ENCODE results near the gene NFIA.

Gene NFIA

GRCh38 chr1:61280452-61280851 is 198.1 kb downstream of the NFIA start:
- no peak for DNase-seq

- no peak for DNase-seq
These were observed 200.0 kb downstream of the NFIA start for GRCh38 chr1:61282387-61282786.

GRCh38 chr1:61284248-61284854 is 202.0 kb downstream of the NFIA start:
- DNase-seq = no peak

- no peak for DNase-seq
These were observed 202.6 kb downstream of the NFIA start for GRCh38 chr1:61284936-61285335.

GRCh38 chr1:61285371-61285885 is 203.1 kb downstream of the NFIA start:
- DNase-seq = no peak

GRCh38 chr1:61287014-61287413 is 204.7 kb downstream of the NFIA start:
- DNase-seq = no peak

GRCh38 chr1:61287734-61288133 is 205.4 kb downstream of the NFIA start:
- DNase-seq = no peak

GRCh38 chr1:61289232-61290098 is 207.1 kb downstream of the NFIA start:
- DNase-seq = no peak

- DNase-seq = no peak
These were observed 208.2 kb downstream of the NFIA start for GRCh38 chr1:61290525-61290924.

- DNase-seq = no peak
These were observed 210.8 kb downstream of the NFIA start for GRCh38 chr1:61293197-61293596.

- no peak for DNase-seq
These were observed 211.7 kb downstream of the NFIA start for GRCh38 chr1:61293986-61294504.

- no peak for DNase-seq
These were observed 212.6 kb downstream of the NFIA start for GRCh38 chr1:61294930-61295329.

GRCh38 chr1:61295818-61296537 is 213.6 kb downstream of the NFIA start:
- DNase-seq = no peak

- DNase-seq = no peak
These were observed 215.5 kb downstream of the NFIA start for GRCh38 chr1:61297887-61298286.

GRCh38 chr1:61299463-61299862 is 217.1 kb downstream of the NFIA start:
- DNase-seq = no peak

- DNase-seq = no peak
These were observed 218.5 kb downstream of the NFIA start for GRCh38 chr1:61300899-61301298.

GRCh38 chr1:61301824-61302657 is 219.7 kb downstream of the NFIA start:
- no peak for DNase-seq

GRCh38 chr1:61307422-61308142 is 225.2 kb downstream of the NFIA start:
- no peak for DNase-seq

- no peak for DNase-seq
These were observed 227.7 kb downstream of the NFIA start for GRCh38 chr1:61310057-61310456.

GRCh38 chr1:61310538-61310937 is 228.2 kb downstream of the NFIA start:
- no peak for DNase-seq

GRCh38 chr1:61313906-61314422 is 231.6 kb downstream of the NFIA start:
- DNase-seq = no peak

Measured in stimulated activated CD4-positive, alpha-beta T cell treated with anti-CD3 and anti-CD28 coated beads, Interleukin-2, amount 100 ng/mL, for 48 hours (primary cell).